Mucosa of rectum (tissue), 2 donors: ENCODE measurements around the gene SMIM38.

Experiments used
- H3K27ac ChIP-seq, 2 donors: one replicate each; pipeline ENCODE4 v1.7.0; 2013; ENCODE audit warnings: inconsistent platforms in 2 of 2, low read depth in 2 of 2, low read length in 2 of 2
- H3K27me3 ChIP-seq, 2 donors: one replicate each; pipeline ENCODE4 v1.7.0; 2013; ENCODE audit warnings: low read length in 2 of 2; ENCODE audit not compliant: control insufficient read depth in 2 of 2, insufficient read depth in 2 of 2
- H3K36me3 ChIP-seq, 2 donors: one replicate each; pipeline ENCODE4 v1.7.0; 2013; ENCODE audit warnings: low read length in 2 of 2; ENCODE audit not compliant: control insufficient read depth in 2 of 2, insufficient read depth in 2 of 2
- H3K4me1 ChIP-seq, 2 donors: one replicate each; pipeline ENCODE4 v1.7.0; 2013; ENCODE audit warnings: low read length in 2 of 2, mild to moderate bottlenecking in 1 of 2; ENCODE audit not compliant: control insufficient read depth in 2 of 2, insufficient read depth in 2 of 2
- H3K4me3 ChIP-seq, 2 donors: one replicate each; pipeline ENCODE4 v1.7.0; 2013; ENCODE audit warnings: low read length in 2 of 2
- H3K9ac ChIP-seq, 2 donors: one replicate each; pipeline ENCODE4 v1.7.0; 2013; ENCODE audit warnings: low read length in 2 of 2, low read depth in 1 of 2, mild to moderate bottlenecking in 1 of 2
- H3K9me3 ChIP-seq, 2 donors: one replicate each; pipeline ENCODE4 v1.7.0; 2013; ENCODE audit warnings: low read length in 2 of 2; ENCODE audit not compliant: control insufficient read depth in 2 of 2
- donor health status: healthy.
- donor health status: Normal muscosa, but diverticular disease.

The SMIM38 gene

GRCh38 chr11:69157822-69158231 lies 2.1 kb downstream of the SMIM38 start:
- H3K9me3 ChIP-seq: no peaks in the 10 kb centered on the region
- no peak overlapping the region for H3K27ac ChIP-seq
- H3K9ac ChIP-seq: no peak overlapping the region
- H3K4me1 ChIP-seq: peaks cover 0 to 3% of the 10 kb centered on the region in 2 donors
- no peak overlapping the region for H3K4me3 ChIP-seq
- H3K27me3 ChIP-seq: no peaks in the 10 kb centered on the region
- no peaks in the 10 kb centered on the region for H3K36me3 ChIP-seq

GRCh38 chr11:69158301-69159149 lies 2.8 kb downstream of the SMIM38 start:
- peaks cover 0 to 3% of the 10 kb centered on the region in 2 donors for H3K4me1 ChIP-seq
- no peak overlapping the region for H3K27ac ChIP-seq
- H3K4me3 ChIP-seq: no peak overlapping the region
- H3K9me3 ChIP-seq: no peaks in the 10 kb centered on the region
- no peak overlapping the region for H3K9ac ChIP-seq
- H3K36me3 ChIP-seq: no peaks in the 10 kb centered on the region
- H3K27me3 ChIP-seq: no peaks in the 10 kb centered on the region

- no peak overlapping the region for H3K4me3 ChIP-seq
- H3K9me3 ChIP-seq: peaks cover 2% of the 10 kb centered on the region in 2 donors
- H3K36me3 ChIP-seq: no peaks in the 10 kb centered on the region
- peaks cover 0 to 3% of the 10 kb centered on the region in 2 donors for H3K4me1 ChIP-seq
- H3K27me3 ChIP-seq: no peaks in the 10 kb centered on the region
- no peak overlapping the region for H3K27ac ChIP-seq
- no peak overlapping the region for H3K9ac ChIP-seq
These were observed 3.6 kb downstream of the SMIM38 start for GRCh38 chr11:69159150-69159852.

- Histone ChIP-seq H3K36me3 (no peaks in the 10 kb centered on the region), H3K4me3 (no peak overlapping the region), H3K9me3 (peaks cover 2% of the 10 kb centered on the region in 2 donors), H3K27me3 (no peaks in the 10 kb centered on the region), H3K9ac (no peak overlapping the region), H3K27ac (no peak overlapping the region), H3K4me1 (peaks cover 0 to 3% of the 10 kb centered on the region in 2 donors)
These were observed 4.8 kb downstream of the SMIM38 start for GRCh38 chr11:69160296-69161116.

- Histone ChIP-seq H3K27ac (no peak overlapping the region), H3K9ac (no peak overlapping the region), H3K4me3 (no peak overlapping the region), H3K36me3 (no peaks in the 10 kb centered on the region), H3K9me3 (peaks cover 2% of the 10 kb centered on the region in 2 donors), H3K27me3 (no peaks in the 10 kb centered on the region), H3K4me1 (peaks cover 0 to 3% of the 10 kb centered on the region in 2 donors)
These were observed 5.3 kb downstream of the SMIM38 start for GRCh38 chr11:69161117-69161407.

DNA sequence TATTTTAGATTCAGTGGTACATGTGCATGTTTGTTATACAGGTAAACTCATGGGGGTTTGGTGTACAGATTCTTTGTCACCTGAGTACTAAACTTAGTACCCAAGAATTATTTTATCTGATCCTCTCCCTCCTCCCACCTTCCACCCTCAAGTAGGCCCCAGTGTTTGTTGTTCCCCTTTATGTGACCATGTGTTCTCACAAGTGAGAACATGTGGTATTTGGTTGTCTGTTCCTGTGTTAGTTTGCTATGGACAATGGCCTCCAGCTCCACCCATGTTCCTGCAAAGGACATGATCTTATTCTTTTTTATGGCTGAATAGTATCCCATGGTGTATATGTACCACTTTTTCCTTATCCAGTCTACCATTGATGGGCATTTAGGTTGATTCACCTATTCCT lies 6.8 kb downstream of the SMIM38 start:
- H3K27me3 ChIP-seq: no peaks in the 10 kb centered on the region
- H3K4me1 ChIP-seq: no peaks in the 10 kb centered on the region
- H3K4me3 ChIP-seq: no peak overlapping the region
- peaks cover 2% of the 10 kb centered on the region in 2 donors for H3K9me3 ChIP-seq
- no peak overlapping the region for H3K9ac ChIP-seq
- no peaks in the 10 kb centered on the region for H3K36me3 ChIP-seq
- no peak overlapping the region for H3K27ac ChIP-seq

- Histone ChIP-seq H3K36me3 (no peaks in the 10 kb centered on the region), H3K27ac (no peak overlapping the region), H3K9ac (no peak overlapping the region), H3K4me3 (no peak overlapping the region), H3K4me1 (no peaks in the 10 kb centered on the region), H3K27me3 (no peaks in the 10 kb centered on the region), H3K9me3 (peaks cover 2% of the 10 kb centered on the region in 2 donors)
These were observed 8.1 kb downstream of the SMIM38 start for GRCh38 chr11:69163842-69164241.

- Histone ChIP-seq H3K4me3 (no peak overlapping the region), H3K9ac (no peak overlapping the region), H3K4me1 (no peaks in the 10 kb centered on the region), H3K36me3 (no peaks in the 10 kb centered on the region), H3K27me3 (no peaks in the 10 kb centered on the region), H3K27ac (no peak overlapping the region), H3K9me3 (peaks cover 2% of the 10 kb centered on the region in 2 donors)
These were observed 9.1 kb downstream of the SMIM38 start for GRCh38 chr11:69164824-69165223.

DNA sequence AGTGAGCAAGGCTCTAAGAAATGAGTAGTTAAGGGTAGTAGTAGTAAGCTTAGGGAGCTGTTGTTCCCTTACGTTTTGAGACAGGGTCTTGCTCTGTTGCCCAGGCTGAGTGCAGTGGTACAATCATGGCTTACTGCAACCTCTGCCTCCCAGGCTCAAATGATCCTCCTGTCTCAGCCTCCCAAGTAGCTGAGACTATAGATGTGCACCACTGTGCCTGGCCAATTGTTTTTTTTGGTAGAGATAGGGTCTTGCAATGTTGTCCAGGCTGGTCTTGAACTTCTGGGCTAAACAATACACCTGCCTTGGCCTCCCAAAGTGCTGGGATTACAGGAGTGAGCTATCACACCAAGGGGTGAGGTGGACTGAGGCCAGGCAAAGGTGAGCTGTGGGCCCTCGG lies 10.0 kb downstream of the SMIM38 start:
- Histone ChIP-seq H3K36me3 (no peaks in the 10 kb centered on the region), H3K9ac (no peak overlapping the region), H3K27ac (no peak overlapping the region), H3K27me3 (no peaks in the 10 kb centered on the region), H3K4me3 (no peak overlapping the region), H3K4me1 (no peaks in the 10 kb centered on the region), H3K9me3 (peaks cover 2% of the 10 kb centered on the region in 2 donors)
